ENCODE measurements around the gene SSR2.
A peak's percentile ranks its signal among the peaks of the same experiment; 100 is the strongest.

Gene SSR2

GRCh38 chr1:156021093-156021428, 310 bp upstream of the SSR2 start:
- no peak for TF ChIP-seq CTCF (IDR thresholded peaks at IDR 0.05; ENCODE audit: low read depth, low read length)

GRCh38 chr1:156019946-156020292, 832 bp downstream of the SSR2 start:
- no peak for TF ChIP-seq CTCF (IDR thresholded peaks at IDR 0.05; ENCODE audit: low read depth, low read length)
- peak overlapping the region; percentile 90 for H3K4me3 ChIP-seq (ENCODE audit: low read depth, low read length)

More at GRCh38 chr1:156021093-156021428, 310 bp upstream of the SSR2 start:
- H3K4me3 ChIP-seq (ENCODE audit: low read depth, low read length), result peak overlapping the region; percentile 90

- no peak overlapping the region for H3K4me3 ChIP-seq (ENCODE audit: low read depth, low read length)
- no peak for TF ChIP-seq CTCF (IDR thresholded peaks at IDR 0.05; ENCODE audit: low read depth, low read length)
Observed at GRCh38 chr1:156014829-156015228, 5.9 kb downstream of the SSR2 start.

- no peak for TF ChIP-seq CTCF (IDR thresholded peaks at IDR 0.05; ENCODE audit: low read depth, low read length)
- no peak overlapping the region for H3K4me3 ChIP-seq (ENCODE audit: low read depth, low read length)
Observed at GRCh38 chr1:156012051-156012817, 8.5 kb downstream of the SSR2 start.

- TF ChIP-seq CTCF (IDR thresholded peaks at IDR 0.05; ENCODE audit: low read depth, low read length), result no peak
- no peak overlapping the region for H3K4me3 ChIP-seq (ENCODE audit: low read depth, low read length)
Observed at GRCh38 chr1:156009404-156009803, 11.3 kb downstream of the SSR2 start.

GRCh38 chr1:156006666-156007376, 13.9 kb downstream of the SSR2 start:
- no peak for TF ChIP-seq CTCF (IDR thresholded peaks at IDR 0.05; ENCODE audit: low read depth, low read length)
- no peak overlapping the region for H3K4me3 ChIP-seq (ENCODE audit: low read depth, low read length)

GRCh38 chr1:156004843-156005584, 15.7 kb downstream of the SSR2 start:
- no peak overlapping the region for H3K4me3 ChIP-seq (ENCODE audit: low read depth, low read length)
- TF ChIP-seq CTCF (IDR thresholded peaks at IDR 0.05; ENCODE audit: low read depth, low read length), result no peak

Measured in WI38 (cell line).